GM10266 (cell line): ENCODE measurements around the gene MTMR3.

ENCODE experiments used
- DNase-seq: peaks from one replicate; pipeline ENCODE4 v3.0.0; 2012; ENCODE audit errors: extremely low spot score
- CTCF ChIP-seq: IDR thresholded peaks from 2 replicates; pipeline ENCODE4 v1.5.1; 2012; ENCODE audit warnings: mild to moderate bottlenecking, low read depth; ENCODE audit not compliant: control insufficient read depth, insufficient read depth; ENCODE audit errors: missing control alignments

MTMR3 gene

DNA sequence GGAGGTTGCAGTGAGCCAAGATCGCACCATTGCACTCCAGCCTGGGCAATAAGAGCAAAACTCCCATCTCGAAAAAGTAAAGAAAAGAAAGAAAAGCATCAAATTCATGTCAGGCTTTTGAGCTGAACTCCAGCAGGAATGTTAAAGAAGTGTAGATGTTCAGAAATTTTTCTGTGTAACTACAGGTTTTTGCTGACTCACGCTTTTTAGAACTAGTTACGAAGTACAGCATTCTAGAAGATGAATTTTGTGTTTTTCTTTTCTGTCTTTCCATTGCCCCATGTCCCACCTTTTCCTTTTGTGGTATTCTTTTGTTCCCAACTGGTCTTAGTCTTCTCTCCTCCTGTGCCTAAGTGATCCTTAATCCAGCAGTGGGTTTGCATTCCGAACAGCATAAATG is 141.3 kb downstream of the MTMR3 start:
- TF ChIP-seq CTCF, result no peak
- DNase-seq, result no peak

DNA sequence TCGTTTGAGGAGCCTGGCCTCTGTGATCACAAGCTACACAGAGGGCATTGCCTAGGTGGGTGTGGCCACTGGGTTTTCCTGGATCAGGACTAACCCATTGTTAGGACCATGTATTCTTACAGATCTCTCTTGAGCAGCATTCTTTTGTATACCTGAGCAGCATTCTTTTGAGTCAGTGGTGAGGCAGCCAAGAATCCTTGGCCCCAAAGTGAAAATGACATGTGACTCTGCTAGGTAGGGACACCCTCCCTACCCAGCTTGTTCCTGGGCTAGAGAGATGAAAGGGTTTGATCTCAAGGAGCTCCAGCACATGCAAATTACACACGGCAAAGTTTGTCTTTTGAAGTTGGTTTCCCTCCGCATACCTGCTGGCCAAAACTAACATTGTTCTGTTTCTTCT is 142.2 kb downstream of the MTMR3 start:
- DNase-seq, result no peak
- TF ChIP-seq CTCF, result no peak

GRCh38 chr22:30026756-30027155 is 143.8 kb downstream of the MTMR3 start:
- no peak for TF ChIP-seq CTCF
- no peak for DNase-seq

GRCh38 chr22:30027169-30027568 is 144.2 kb downstream of the MTMR3 start:
- no peak for DNase-seq
- TF ChIP-seq CTCF, result no peak

DNA sequence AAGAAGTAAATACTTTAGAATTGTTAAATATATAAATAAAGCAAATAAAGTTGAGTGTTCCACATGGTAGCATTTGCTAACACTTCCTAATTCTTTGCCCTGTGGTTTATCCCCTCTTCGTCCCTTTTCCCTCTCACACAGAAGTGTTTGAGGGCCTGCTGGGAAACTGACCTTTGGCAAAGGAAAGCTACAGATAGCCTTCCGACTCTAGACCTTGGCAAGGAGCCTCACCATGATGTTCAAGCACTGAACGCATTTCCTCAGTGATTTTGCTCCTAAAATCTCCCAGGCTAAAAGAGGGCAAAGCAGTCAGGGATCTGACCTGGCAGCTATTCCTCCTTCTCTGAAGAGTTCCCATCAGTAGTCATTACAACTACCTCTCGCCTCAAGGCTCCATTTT is 144.8 kb downstream of the MTMR3 start:
- no peak for DNase-seq
- no peak for TF ChIP-seq CTCF

GRCh38 chr22:30028731-30029130 is 145.8 kb downstream of the MTMR3 start:
- no peak for TF ChIP-seq CTCF
- DNase-seq, result no peak

DNA sequence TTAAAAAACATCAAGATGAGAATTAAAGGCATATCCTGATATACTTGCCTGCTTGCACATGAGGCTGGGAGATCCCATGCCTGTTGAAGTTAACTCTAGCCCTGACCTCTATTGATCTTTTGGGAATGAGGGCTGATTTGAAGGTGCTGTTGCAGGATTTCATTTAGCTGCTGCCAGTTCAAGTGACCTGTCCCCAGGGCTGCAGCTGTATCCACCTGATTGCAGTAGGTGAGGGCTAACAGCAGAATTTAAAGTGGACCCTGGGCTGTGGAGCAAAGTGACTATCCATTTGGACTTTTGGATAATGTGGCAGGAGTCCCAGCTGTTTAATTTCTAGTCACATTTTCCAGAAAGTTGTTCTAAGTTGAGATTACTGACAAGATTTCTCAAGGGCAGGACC is 146.5 kb downstream of the MTMR3 start:
- no peak for DNase-seq
- TF ChIP-seq CTCF, result no peak
